Neural crest cell (in vitro differentiated cells): ENCODE results near the gene NOVA2. TPM values are rescaled to one million over a fixed set of nuclear protein-coding genes. Genes with fewer than 3 reads are reported as not detected.
"Not testable (repeated sequence)": the region's sequence is repeated elsewhere in the genome, so short reads cannot be mapped to it uniquely, and the experiment has no call there.

ENCODE experiments used
- DNase-seq: peaks from one replicate; pipeline ENCODE4 v3.0.0; 2021; ENCODE audit warnings: low read depth, mixed read lengths, low spot score
- H3K27ac Mint-ChIP-seq: one replicate; pipeline ENCODE4 v1.8.0; 2021; ENCODE audit warnings: mild to moderate bottlenecking, mixed read lengths; ENCODE audit not compliant: unreplicated experiment
- H3K27me3 Mint-ChIP-seq: 2 replicates; pipeline ENCODE4 v1.8.0; 2021; ENCODE audit warnings: low read depth, mild to moderate bottlenecking, mixed read lengths
- H3K36me3 Mint-ChIP-seq: 2 replicates; pipeline ENCODE4 v1.8.0; 2021; ENCODE audit warnings: low read depth, mild to moderate bottlenecking, mixed read lengths
- H3K4me1 Mint-ChIP-seq: 2 replicates; pipeline ENCODE4 v1.8.0; 2021; ENCODE audit warnings: mixed read lengths
- H3K4me3 Mint-ChIP-seq: one replicate; pipeline ENCODE4 v1.8.0; 2021; ENCODE audit warnings: mild to moderate bottlenecking, mixed read lengths
- H3K9me3 Mint-ChIP-seq: 2 replicates; pipeline ENCODE4 v1.8.0; 2021; ENCODE audit warnings: mixed read lengths
- CTCF ChIP-seq: fragments of 200-600 bp; sonication (generic); conservative IDR thresholded peaks from 2 replicates; pipeline ENCODE4 v1.5.0; 2021; ENCODE audit warnings: antibody characterized with exemption, mild to moderate bottlenecking
- total RNA-seq: library from RNA; stranded (reverse); gene quantifications from 2 replicates; pipeline ENCODE4 v1.2.1, GENCODE V29; 2021

The NOVA2 gene
- total RNA-seq, 1 donor from 2014 or later: 25.5 TPM

GRCh38 chr19:45897261-45897812 lies 76.3 kb downstream of the NOVA2 start:
- H3K4me3 Mint-ChIP-seq: no peak overlapping the region
- H3K9me3 Mint-ChIP-seq: no peaks in the 10 kb centered on the region
- H3K36me3 Mint-ChIP-seq: peaks cover 6% of the 10 kb centered on the region
- TF ChIP-seq CTCF: no peak
- H3K4me1 Mint-ChIP-seq: peaks cover 6% of the 10 kb centered on the region
- no peak overlapping the region for H3K27ac Mint-ChIP-seq
- H3K27me3 Mint-ChIP-seq: peaks cover 18% of the 10 kb centered on the region
- DNase-seq: no peak

GRCh38 chr19:45895983-45896599 lies 77.6 kb downstream of the NOVA2 start:
- not testable (repeated sequence) for DNase-seq, H3K27me3 Mint-ChIP-seq, H3K4me1 Mint-ChIP-seq, H3K27ac Mint-ChIP-seq, H3K9me3 Mint-ChIP-seq, H3K36me3 Mint-ChIP-seq, H3K4me3 Mint-ChIP-seq

GRCh38 chr19:45895519-45895972 lies 78.1 kb downstream of the NOVA2 start:
- Mint-ChIP-seq H3K27me3 (peaks cover 4% of the 10 kb centered on the region), H3K27ac (no peak overlapping the region), H3K4me3 (peak overlapping the region; percentile 9), H3K36me3 (peaks cover 3% of the 10 kb centered on the region), H3K4me1 (peaks cover under 1% of the 10 kb centered on the region), H3K9me3 (no peaks in the 10 kb centered on the region)
- TF ChIP-seq CTCF: no peak
- no peak for DNase-seq

GRCh38 chr19:45890877-45891276 lies 82.8 kb downstream of the NOVA2 start:
- no peak for TF ChIP-seq CTCF

GRCh38 chr19:45889210-45889885 lies 84.3 kb downstream of the NOVA2 start:
- Mint-ChIP-seq H3K4me1 (peaks cover 16% of the 10 kb centered on the region), H3K27me3 (peaks cover 6% of the 10 kb centered on the region), H3K36me3 (peaks cover 5% of the 10 kb centered on the region), H3K4me3 (no peak overlapping the region), H3K9me3 (no peaks in the 10 kb centered on the region), H3K27ac (no peak overlapping the region)
- TF ChIP-seq CTCF: no peak
- no peak for DNase-seq

More at GRCh38 chr19:45890877-45891276, 82.8 kb downstream of the NOVA2 start:
- no peak overlapping the region for H3K4me3 Mint-ChIP-seq
- H3K36me3 Mint-ChIP-seq: peaks cover 5% of the 10 kb centered on the region
- no peak overlapping the region for H3K27ac Mint-ChIP-seq
- H3K9me3 Mint-ChIP-seq: no peaks in the 10 kb centered on the region
- H3K4me1 Mint-ChIP-seq: peaks cover 15% of the 10 kb centered on the region
- H3K27me3 Mint-ChIP-seq: peaks cover 6% of the 10 kb centered on the region
- no peak for DNase-seq

GRCh38 chr19:45887200-45887710 lies 86.4 kb downstream of the NOVA2 start:
- no peaks in the 10 kb centered on the region for H3K9me3 Mint-ChIP-seq
- peaks cover 24% of the 10 kb centered on the region for H3K4me1 Mint-ChIP-seq
- H3K27me3 Mint-ChIP-seq: peaks cover 9% of the 10 kb centered on the region
- peaks cover 3% of the 10 kb centered on the region for H3K36me3 Mint-ChIP-seq
- TF ChIP-seq CTCF: no peak
- DNase-seq: no peak
- H3K4me3 Mint-ChIP-seq: peak overlapping the region; percentile 99
- H3K27ac Mint-ChIP-seq: peak overlapping the region; percentile 99
